GM10847 (cell line): ENCODE data around the gene MUC20.

ENCODE experiments used
- POLR2A ChIP-seq: IDR thresholded peaks from 2 replicates; pipeline ENCODE4 v1.6.1; 2011; ENCODE audit not compliant: insufficient read length; ENCODE audit errors: extremely low read depth

MUC20 gene

GRCh38 chr3:195763843-195764825 lies 43.4 kb downstream of the MUC20 start:
- no peak for TF ChIP-seq POLR2A

- TF ChIP-seq POLR2A = no peak
These were observed 44.4 kb downstream of the MUC20 start for GRCh38 chr3:195764961-195765706.

- TF ChIP-seq POLR2A = no peak
These were observed 45.9 kb downstream of the MUC20 start for GRCh38 chr3:195766671-195767070.

- TF ChIP-seq POLR2A = no peak
These were observed 47.0 kb downstream of the MUC20 start for GRCh38 chr3:195767792-195768191.

GRCh38 chr3:195768414-195768813 lies 47.6 kb downstream of the MUC20 start:
- no peak for TF ChIP-seq POLR2A

GRCh38 chr3:195768831-195769303 lies 48.1 kb downstream of the MUC20 start:
- TF ChIP-seq POLR2A = no peak

- TF ChIP-seq POLR2A = no peak
These were observed 48.8 kb downstream of the MUC20 start for GRCh38 chr3:195769551-195769950.

GRCh38 chr3:195770081-195770840 lies 49.5 kb downstream of the MUC20 start:
- no peak for TF ChIP-seq POLR2A

GRCh38 chr3:195771646-195772300 lies 51.0 kb downstream of the MUC20 start:
- TF ChIP-seq POLR2A = no peak

- TF ChIP-seq POLR2A = no peak
These were observed 53.3 kb downstream of the MUC20 start for GRCh38 chr3:195773956-195774537.

GRCh38 chr3:195774917-195775316 lies 54.1 kb downstream of the MUC20 start:
- no peak for TF ChIP-seq POLR2A

- no peak for TF ChIP-seq POLR2A
These were observed 57.2 kb downstream of the MUC20 start for GRCh38 chr3:195777975-195778374.
